HUES48 (cell line): Measurements from ENCODE around the gene COL5A1.
"Not testable (repeated sequence)": the region's sequence is repeated elsewhere in the genome, so short reads cannot be mapped to it uniquely, and the experiment has no call there.

ENCODE experiments used
- H3K27ac ChIP-seq: one replicate; pipeline ENCODE4 v1.7.0; 2013; ENCODE audit warnings: low read depth, low read length, inconsistent platforms
- H3K27me3 ChIP-seq: 2 replicates; pipeline ENCODE4 v1.6.1; 2013; ENCODE audit warnings: mild to moderate bottlenecking, low read length; ENCODE audit not compliant: control insufficient read depth, insufficient read depth
- H3K36me3 ChIP-seq: 2 replicates; pipeline ENCODE4 v1.6.1; 2013; ENCODE audit warnings: low read length; ENCODE audit not compliant: control insufficient read depth, insufficient read depth
- H3K4me1 ChIP-seq: 2 replicates; pipeline ENCODE4 v1.6.1; 2013; ENCODE audit warnings: mild to moderate bottlenecking, low read length; ENCODE audit not compliant: control insufficient read depth, insufficient read depth
- H3K4me3 ChIP-seq: 2 replicates; pipeline ENCODE4 v1.5.1; 2013; ENCODE audit warnings: mild to moderate bottlenecking, low read depth, low read length
- H3K9ac ChIP-seq: 2 replicates; pipeline ENCODE4 v1.6.1; 2013; ENCODE audit warnings: mild to moderate bottlenecking, low read depth, low read length, moderate library complexity
- H3K9me3 ChIP-seq: 2 replicates; pipeline ENCODE4 v1.6.1; 2013; ENCODE audit warnings: low read length; ENCODE audit not compliant: control insufficient read depth, insufficient read depth

Gene COL5A1

DNA sequence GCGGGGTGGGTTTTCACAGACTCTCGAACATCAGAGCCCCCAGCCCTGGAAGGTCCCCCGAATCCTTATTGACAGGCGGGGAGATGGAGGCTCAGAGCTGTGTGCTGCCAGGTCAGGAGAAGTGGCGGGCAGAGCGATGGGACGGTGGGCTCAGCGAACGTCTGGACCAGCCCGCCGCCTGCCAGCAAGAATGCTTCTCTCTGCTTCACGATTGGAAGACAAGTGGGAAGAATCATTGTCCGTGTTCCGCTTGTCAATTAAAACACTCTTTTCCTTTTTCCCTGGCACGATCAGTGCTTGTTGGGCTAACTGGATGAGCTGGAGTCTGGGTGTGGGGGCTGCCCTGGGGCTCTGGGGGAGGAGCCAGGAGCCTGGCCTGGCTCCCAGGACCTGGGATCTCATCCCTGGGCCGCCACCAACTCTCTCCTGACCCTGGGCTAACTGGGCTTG lies 1.6 kb downstream of the COL5A1 start:
- Histone ChIP-seq H3K9me3 (no peaks in the 10 kb centered on the region), H3K9ac (no peak overlapping the region), H3K4me3 (peak overlapping the region; percentile 83), H3K27me3 (peaks cover 12% of the 10 kb centered on the region), H3K4me1 (peaks cover 15% of the 10 kb centered on the region; the same call in 1 of the 2 replicates), H3K27ac (no peak overlapping the region), H3K36me3 (no peaks in the 10 kb centered on the region)

DNA sequence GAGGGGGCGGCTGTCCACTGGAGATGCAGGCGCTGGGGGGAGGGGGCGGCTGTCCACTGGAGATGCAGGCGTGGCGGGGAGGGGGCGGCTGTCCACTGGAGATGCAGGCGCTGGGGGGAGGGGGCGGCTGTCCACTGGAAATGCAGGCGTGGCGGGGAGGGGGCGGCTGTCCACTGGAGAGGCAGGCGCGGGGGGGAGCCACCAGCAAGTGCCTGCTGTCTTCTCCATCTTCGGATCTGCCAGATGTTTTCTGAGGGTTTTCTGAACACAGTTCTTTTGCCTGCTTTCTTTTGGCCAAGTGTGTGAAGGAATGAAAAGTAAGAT lies 2.8 kb downstream of the COL5A1 start:
- H3K27ac ChIP-seq, H3K4me3 ChIP-seq, H3K9ac ChIP-seq, H3K36me3 ChIP-seq, H3K9me3 ChIP-seq: not testable (repeated sequence)
- Histone ChIP-seq H3K4me1 (peaks cover 15% of the 10 kb centered on the region; the same call in 1 of the 2 replicates), H3K27me3 (peaks cover 12% of the 10 kb centered on the region)

- H3K27ac ChIP-seq = no peak overlapping the region
- H3K27me3 ChIP-seq = peaks cover 12% of the 10 kb centered on the region
- no peaks in the 10 kb centered on the region for H3K9me3 ChIP-seq
- no peaks in the 10 kb centered on the region for H3K36me3 ChIP-seq
- H3K4me3 ChIP-seq = no peak overlapping the region
- H3K4me1 ChIP-seq = peaks cover 15% of the 10 kb centered on the region; the same call in 1 of the 2 replicates
- H3K9ac ChIP-seq = no peak overlapping the region
These were observed 3.4 kb downstream of the COL5A1 start for GRCh38 chr9:134644725-134645606.

DNA sequence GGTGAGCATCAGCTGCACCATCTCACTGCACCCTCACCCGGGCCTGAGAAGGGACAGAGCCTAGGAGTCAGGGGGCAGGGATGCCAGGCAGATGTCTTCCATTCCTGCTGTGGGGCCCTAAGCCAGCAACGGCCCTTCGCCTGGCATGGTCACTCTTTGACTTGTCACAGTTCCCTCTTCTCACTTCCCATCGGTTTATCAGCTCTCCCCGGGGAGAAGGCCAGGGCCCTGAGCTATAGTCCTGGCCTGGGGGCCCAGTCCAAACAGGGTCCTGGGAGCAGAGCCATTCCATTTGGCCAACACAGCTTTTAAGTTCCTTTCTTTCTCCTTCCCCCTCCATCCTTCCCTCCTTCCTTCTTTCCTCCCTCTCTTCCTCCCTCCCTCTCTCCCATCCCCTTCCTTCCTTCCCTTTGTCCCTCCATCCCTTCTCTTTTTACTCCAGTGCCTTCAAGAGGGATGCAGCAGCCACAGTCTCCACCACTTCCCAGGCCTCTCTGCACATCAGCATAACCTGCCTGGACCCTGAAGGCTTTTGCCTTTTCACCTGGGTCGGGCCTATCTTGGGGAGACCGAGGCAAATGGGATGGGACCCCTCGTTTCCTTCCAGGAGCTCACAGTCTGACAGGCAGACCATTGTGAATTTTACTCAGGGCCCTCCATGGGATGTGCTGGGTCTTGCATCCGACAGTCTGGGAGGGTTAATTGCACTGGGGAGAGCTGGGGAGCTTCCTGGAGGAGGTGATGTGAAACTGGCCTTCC lies 4.2 kb downstream of the COL5A1 start:
- peaks cover 12% of the 10 kb centered on the region for H3K27me3 ChIP-seq
- H3K9me3 ChIP-seq = no peaks in the 10 kb centered on the region
- H3K9ac ChIP-seq = no peak overlapping the region
- no peaks in the 10 kb centered on the region for H3K36me3 ChIP-seq
- peaks cover 14% of the 10 kb centered on the region; the same call in 1 of the 2 replicates for H3K4me1 ChIP-seq
- H3K27ac ChIP-seq = no peak overlapping the region
- H3K4me3 ChIP-seq = no peak overlapping the region

- Histone ChIP-seq H3K9me3 (no peaks in the 10 kb centered on the region), H3K27ac (no peak overlapping the region), H3K27me3 (peaks cover 12% of the 10 kb centered on the region), H3K36me3 (no peaks in the 10 kb centered on the region), H3K4me3 (no peak overlapping the region), H3K4me1 (peaks cover 11% of the 10 kb centered on the region; the same call in 1 of the 2 replicates), H3K9ac (no peak overlapping the region)
These were observed 5.9 kb downstream of the COL5A1 start for GRCh38 chr9:134647359-134648080.

DNA sequence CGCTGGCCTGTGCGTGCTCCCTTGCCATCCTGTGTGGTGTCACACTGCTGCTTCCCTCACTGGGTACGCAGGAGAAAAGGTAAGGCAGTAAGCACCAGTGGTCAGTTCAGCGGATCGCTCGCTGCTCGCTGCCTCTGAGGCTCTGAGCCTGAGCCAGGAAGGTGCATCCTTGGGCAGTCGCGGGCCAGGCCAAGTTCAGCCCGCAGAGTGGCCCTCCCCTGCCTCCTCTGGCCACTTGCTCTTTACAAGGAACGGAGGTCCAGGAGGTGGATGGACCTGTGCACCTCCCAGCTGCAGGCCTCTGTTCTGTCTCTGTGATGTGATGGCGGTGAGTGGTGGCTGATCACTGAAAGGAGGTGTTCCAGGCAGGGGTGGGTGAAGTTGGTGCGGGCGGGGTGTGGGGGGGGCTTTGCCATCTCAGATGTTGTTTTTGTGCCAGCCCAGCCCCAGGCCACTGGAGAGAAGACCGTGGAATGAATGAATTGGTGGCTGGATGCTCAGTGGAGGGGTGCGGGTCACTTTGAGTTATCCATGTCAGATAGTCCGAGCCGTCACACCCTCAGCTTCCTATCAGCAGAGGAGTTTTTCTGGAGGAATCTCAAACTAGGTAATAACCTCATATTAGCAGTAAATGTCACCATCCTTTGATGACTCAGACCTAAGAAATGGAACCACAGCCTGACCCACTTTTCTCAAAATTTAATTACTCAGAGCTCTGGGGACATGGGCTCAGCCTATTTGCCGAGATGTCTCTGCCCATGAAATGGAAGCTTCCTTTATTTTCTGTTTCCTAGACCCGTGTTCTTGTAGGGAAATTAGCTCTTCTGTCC lies 7.3 kb downstream of the COL5A1 start:
- no peaks in the 10 kb centered on the region for H3K9me3 ChIP-seq
- no peak overlapping the region for H3K4me3 ChIP-seq
- H3K27me3 ChIP-seq = no peaks in the 10 kb centered on the region
- H3K27ac ChIP-seq = no peak overlapping the region
- H3K36me3 ChIP-seq = no peaks in the 10 kb centered on the region
- H3K4me1 ChIP-seq = peaks cover 6% of the 10 kb centered on the region; the same call in 1 of the 2 replicates
- no peak overlapping the region for H3K9ac ChIP-seq

DNA sequence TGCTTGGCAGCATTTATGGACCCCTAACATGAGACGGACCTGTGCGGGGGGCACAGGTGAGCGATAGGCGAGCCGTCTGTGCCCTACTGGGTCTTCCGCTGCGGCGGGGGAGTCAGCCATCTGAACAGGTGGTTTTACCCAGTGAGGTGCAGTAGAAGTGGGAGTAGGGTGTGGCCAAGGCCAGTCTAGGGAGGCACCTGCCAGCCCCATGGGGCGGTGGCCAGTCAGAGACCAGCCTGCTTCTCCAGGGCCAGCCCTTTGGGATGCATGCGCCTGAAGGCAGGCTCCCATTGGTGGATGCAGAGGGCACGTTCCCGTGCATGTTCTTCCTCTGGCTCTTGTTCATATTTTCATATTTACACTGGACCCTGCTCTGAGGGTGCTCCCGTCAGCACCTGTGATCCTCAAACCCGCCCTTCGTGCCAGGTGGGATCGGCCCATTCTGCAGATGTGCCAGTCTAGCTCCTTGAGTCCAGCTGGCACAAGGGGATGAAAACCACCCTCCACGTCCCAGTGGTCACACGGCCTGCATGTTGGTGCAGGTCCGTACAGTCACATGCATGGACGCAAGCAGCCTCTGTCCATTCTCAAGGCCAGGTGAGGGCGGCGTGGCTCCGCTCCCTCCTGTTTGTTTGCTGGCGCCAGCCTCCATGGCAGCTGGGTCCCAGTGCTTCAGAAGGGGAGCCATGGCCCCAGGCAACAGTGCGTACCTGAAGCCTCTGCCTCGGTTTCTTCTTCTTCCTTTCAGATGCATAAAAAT lies 9.0 kb downstream of the COL5A1 start:
- Histone ChIP-seq H3K27ac (no peak overlapping the region), H3K9me3 (no peaks in the 10 kb centered on the region), H3K36me3 (no peaks in the 10 kb centered on the region), H3K4me3 (no peak overlapping the region), H3K27me3 (no peaks in the 10 kb centered on the region), H3K9ac (no peak overlapping the region), H3K4me1 (no peaks in the 10 kb centered on the region)

DNA sequence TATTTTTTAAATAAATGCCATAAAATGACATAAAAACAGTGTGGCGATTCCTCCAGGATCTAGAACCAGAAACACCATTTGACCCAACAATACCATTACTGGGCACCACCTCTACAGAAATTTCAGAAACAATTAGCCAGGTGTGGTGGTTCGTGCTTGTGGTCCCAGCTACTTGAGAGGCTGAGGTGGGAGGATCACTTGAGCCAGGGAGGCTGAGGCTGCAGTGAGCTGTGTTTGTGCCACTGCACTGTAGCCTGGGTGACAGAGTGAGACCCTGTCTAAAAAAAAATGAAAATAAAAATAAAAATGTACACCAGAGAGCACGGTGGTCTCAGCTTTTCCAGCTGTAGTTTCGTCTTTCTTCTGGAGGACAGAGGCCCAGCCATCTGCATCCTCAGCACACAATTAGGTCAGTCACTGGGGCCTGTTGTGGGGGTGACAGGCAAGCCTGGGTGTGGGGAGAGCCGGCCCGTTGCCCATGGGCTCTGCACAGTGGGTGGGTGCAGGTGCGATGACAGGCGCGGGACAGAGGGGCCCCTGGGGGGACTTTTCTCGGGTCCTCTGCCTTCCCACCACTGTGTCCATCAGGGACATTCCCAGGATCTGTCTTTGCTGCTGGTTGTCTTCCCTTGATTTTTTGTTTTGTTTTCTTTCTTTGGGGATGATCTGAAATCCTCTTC lies 9.8 kb downstream of the COL5A1 start:
- Histone ChIP-seq H3K36me3 (no peaks in the 10 kb centered on the region), H3K9me3 (no peaks in the 10 kb centered on the region), H3K27me3 (no peaks in the 10 kb centered on the region), H3K27ac (no peak overlapping the region), H3K4me1 (no peaks in the 10 kb centered on the region), H3K4me3 (no peak overlapping the region), H3K9ac (no peak overlapping the region)

DNA sequence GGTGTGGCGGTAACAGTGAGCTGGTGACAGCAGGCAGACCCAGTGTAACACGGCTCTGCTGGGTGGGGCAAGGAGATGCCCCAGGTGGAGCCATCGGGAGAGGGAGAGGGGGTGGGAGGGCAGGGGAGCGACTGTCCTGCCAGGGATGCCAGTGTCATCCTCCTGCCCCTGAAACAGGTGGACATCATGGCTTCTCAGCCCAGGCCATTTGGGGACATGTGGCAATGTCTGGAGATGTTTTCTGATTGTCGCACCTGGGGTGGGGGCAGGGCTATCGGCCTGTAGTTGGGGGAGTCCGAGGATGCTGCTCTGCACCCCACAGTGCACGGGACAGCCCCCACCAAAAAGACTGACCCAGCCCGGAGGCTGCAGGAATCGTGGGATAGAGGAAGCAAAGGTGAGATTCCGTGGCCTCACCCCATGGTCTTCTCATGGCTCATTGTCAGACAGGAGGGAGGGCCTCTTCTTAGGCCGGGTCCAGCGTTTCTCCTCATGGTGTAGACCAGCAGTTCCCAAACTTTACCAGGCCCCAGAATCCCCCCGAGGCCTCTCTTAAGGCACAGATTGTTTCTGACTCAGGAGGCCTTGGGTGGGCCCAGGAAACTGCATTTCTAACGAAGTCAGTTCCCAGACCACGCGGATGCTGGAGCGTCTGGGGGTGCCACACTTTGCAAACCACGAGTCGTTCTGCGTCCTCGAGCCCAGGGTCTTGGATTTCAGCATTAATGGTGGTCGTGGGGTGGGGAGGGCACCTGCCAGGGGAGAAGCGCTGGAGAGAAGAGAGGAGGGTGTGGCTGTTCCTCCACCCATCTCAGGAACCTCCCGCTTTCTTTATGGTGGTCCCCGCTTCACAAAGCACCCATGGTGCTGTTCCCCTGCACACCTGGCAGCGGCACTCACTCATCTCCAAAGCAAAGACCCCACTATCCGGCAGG lies 11.0 kb downstream of the COL5A1 start:
- no peaks in the 10 kb centered on the region for H3K36me3 ChIP-seq
- no peaks in the 10 kb centered on the region for H3K4me1 ChIP-seq
- no peak overlapping the region for H3K9ac ChIP-seq
- H3K9me3 ChIP-seq = no peaks in the 10 kb centered on the region
- H3K4me3 ChIP-seq = no peak overlapping the region
- no peak overlapping the region for H3K27ac ChIP-seq
- no peaks in the 10 kb centered on the region for H3K27me3 ChIP-seq
